ENCODE results near the gene SDHA.
"Not testable (repeated sequence)": the region's sequence is repeated elsewhere in the genome, so short reads cannot be mapped to it uniquely, and the experiment has no call there.

Gene SDHA

GRCh38 chr5:223791-224190 lies 5.7 kb downstream of the SDHA start:
- H3K27ac ChIP-seq (ENCODE audit: low read length), result no peak overlapping the region
- H3K4me1 ChIP-seq (ENCODE audit: low read length), result peaks cover 27% of the 10 kb centered on the region
- no peaks in the 10 kb centered on the region for H3K36me3 ChIP-seq (replicated peaks; ENCODE audit: low read depth, low read length)
- no peak overlapping the region for H3K9ac ChIP-seq (ENCODE audit: low read length)
- no peaks in the 10 kb centered on the region for H3K9me3 ChIP-seq (ENCODE audit: insufficient read depth, low read length)
- no peak overlapping the region for H3K4me2 ChIP-seq (ENCODE audit: low read length)
- TF ChIP-seq CTCF (IDR thresholded peaks at IDR 0.05; ENCODE audit: low read depth, low read length), result no peak
- no peak for TF ChIP-seq EZH2phosphoT487 (IDR thresholded peaks at IDR 0.05; ENCODE audit: low read depth)
- no peak overlapping the region for H3K4me3 ChIP-seq (ENCODE audit: low read length)
- H2AFZ ChIP-seq (ENCODE audit: low read depth, low read length), result no peak overlapping the region
- H4K20me1 ChIP-seq (ENCODE audit: insufficient read depth, low read length), result peaks cover 49% of the 10 kb centered on the region
- no peaks in the 10 kb centered on the region for H3K27me3 ChIP-seq (ENCODE audit: low read depth, low read length)
- peaks cover 53% of the 10 kb centered on the region for H3K79me2 ChIP-seq (ENCODE audit: low read length)

- H3K79me2 ChIP-seq (ENCODE audit: low read length), result peaks cover 38% of the 10 kb centered on the region
- H3K9ac ChIP-seq (ENCODE audit: low read length), result no peak overlapping the region
- no peak overlapping the region for H3K4me3 ChIP-seq (ENCODE audit: low read length)
- H3K27me3 ChIP-seq (ENCODE audit: low read depth, low read length), result no peaks in the 10 kb centered on the region
- H4K20me1 ChIP-seq (ENCODE audit: insufficient read depth, low read length), result peaks cover 36% of the 10 kb centered on the region
- H3K4me2 ChIP-seq (ENCODE audit: low read length), result no peak overlapping the region
- H3K4me1 ChIP-seq (ENCODE audit: low read length), result peaks cover 20% of the 10 kb centered on the region
- TF ChIP-seq CTCF (IDR thresholded peaks at IDR 0.05; ENCODE audit: low read depth, low read length) (no peak), EZH2phosphoT487 (IDR thresholded peaks at IDR 0.05; ENCODE audit: low read depth) (no peak)
- no peaks in the 10 kb centered on the region for H3K9me3 ChIP-seq (ENCODE audit: insufficient read depth, low read length)
- no peak overlapping the region for H2AFZ ChIP-seq (ENCODE audit: low read depth, low read length)
- H3K36me3 ChIP-seq (replicated peaks; ENCODE audit: low read depth, low read length), result no peaks in the 10 kb centered on the region
- H3K27ac ChIP-seq (ENCODE audit: low read length), result no peak overlapping the region
Observed at GRCh38 chr5:225334-225733, 7.2 kb downstream of the SDHA start.

- H3K9ac ChIP-seq (ENCODE audit: low read length); H3K27ac ChIP-seq (ENCODE audit: low read length); H2AFZ ChIP-seq (ENCODE audit: low read depth, low read length); H3K36me3 ChIP-seq (replicated peaks; ENCODE audit: low read depth, low read length); H3K9me3 ChIP-seq (ENCODE audit: insufficient read depth, low read length); H3K4me2 ChIP-seq (ENCODE audit: low read length); H3K4me3 ChIP-seq (ENCODE audit: low read length); H3K27me3 ChIP-seq (ENCODE audit: low read depth, low read length): not testable (repeated sequence)
- Histone ChIP-seq H4K20me1 (ENCODE audit: insufficient read depth, low read length) (peaks cover 19% of the 10 kb centered on the region), H3K79me2 (ENCODE audit: low read length) (peaks cover 18% of the 10 kb centered on the region), H3K4me1 (ENCODE audit: low read length) (peaks cover 15% of the 10 kb centered on the region)
Observed at GRCh38 chr5:227375-227774, 9.3 kb downstream of the SDHA start.

GRCh38 chr5:228886-229285 lies 10.8 kb downstream of the SDHA start:
- H3K4me3 ChIP-seq (ENCODE audit: low read length), result no peak overlapping the region
- H3K36me3 ChIP-seq (replicated peaks; ENCODE audit: low read depth, low read length), result no peaks in the 10 kb centered on the region
- H3K79me2 ChIP-seq (ENCODE audit: low read length), result peaks cover 3% of the 10 kb centered on the region
- no peak for TF ChIP-seq CTCF (IDR thresholded peaks at IDR 0.05; ENCODE audit: low read depth, low read length)
- no peak for TF ChIP-seq EZH2phosphoT487 (IDR thresholded peaks at IDR 0.05; ENCODE audit: low read depth)
- H4K20me1 ChIP-seq (ENCODE audit: insufficient read depth, low read length), result peaks cover 4% of the 10 kb centered on the region
- H2AFZ ChIP-seq (ENCODE audit: low read depth, low read length), result no peak overlapping the region
- H3K9me3 ChIP-seq (ENCODE audit: insufficient read depth, low read length), result no peaks in the 10 kb centered on the region
- no peaks in the 10 kb centered on the region for H3K27me3 ChIP-seq (ENCODE audit: low read depth, low read length)
- H3K9ac ChIP-seq (ENCODE audit: low read length), result no peak overlapping the region
- H3K4me1 ChIP-seq (ENCODE audit: low read length), result no peaks in the 10 kb centered on the region; the same call in 1 of the 2 replicates
- no peak overlapping the region for H3K27ac ChIP-seq (ENCODE audit: low read length)
- H3K4me2 ChIP-seq (ENCODE audit: low read length), result no peak overlapping the region

GRCh38 chr5:230711-231110 lies 12.6 kb downstream of the SDHA start:
- Histone ChIP-seq H3K4me2 (ENCODE audit: low read length) (no peak overlapping the region), H3K27ac (ENCODE audit: low read length) (no peak overlapping the region), H3K27me3 (ENCODE audit: low read depth, low read length) (no peaks in the 10 kb centered on the region), H2AFZ (ENCODE audit: low read depth, low read length) (no peak overlapping the region), H3K9ac (ENCODE audit: low read length) (no peak overlapping the region), H3K79me2 (ENCODE audit: low read length) (no peaks in the 10 kb centered on the region), H3K4me3 (ENCODE audit: low read length) (no peak overlapping the region), H3K36me3 (replicated peaks; ENCODE audit: low read depth, low read length) (no peaks in the 10 kb centered on the region), H4K20me1 (ENCODE audit: insufficient read depth, low read length) (no peaks in the 10 kb centered on the region), H3K9me3 (ENCODE audit: insufficient read depth, low read length) (no peaks in the 10 kb centered on the region), H3K4me1 (ENCODE audit: low read length) (no peaks in the 10 kb centered on the region)
- TF ChIP-seq CTCF (IDR thresholded peaks at IDR 0.05; ENCODE audit: low read depth, low read length) (no peak), EZH2phosphoT487 (IDR thresholded peaks at IDR 0.05; ENCODE audit: low read depth) (no peak)

All from OCI-LY3 (cell line).